HG03103 (cell line): ENCODE measurements around the gene CYTH1.

Experiments used
- ATAC-seq: cut with Tn5 transposase; IDR thresholded peaks from one replicate; pipeline ENCODE4 v1.9.1; 2021; ENCODE audit warnings: low read depth; ENCODE audit not compliant: unreplicated experiment

The CYTH1 gene

DNA sequence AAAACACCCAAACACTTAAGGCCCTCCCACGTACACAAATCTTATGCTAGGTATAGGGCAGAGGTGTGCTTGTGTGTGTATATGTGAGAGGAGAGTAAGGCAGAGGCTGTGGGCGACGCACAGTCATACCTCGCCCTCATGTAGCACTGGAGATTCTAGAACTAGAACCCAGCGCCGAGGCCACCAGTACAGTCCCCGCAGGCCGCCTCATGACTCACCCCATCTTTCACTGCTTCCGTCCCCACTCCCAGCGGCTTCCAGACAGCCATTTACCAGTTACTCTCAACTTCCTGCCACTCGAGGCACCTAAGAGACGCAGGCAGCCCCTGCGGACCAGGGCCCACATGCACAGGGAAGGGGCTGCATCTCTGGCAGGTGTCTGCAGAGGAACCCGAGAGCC lies 23.2 kb upstream of the CYTH1 start:
- ATAC-seq, result no peak

DNA sequence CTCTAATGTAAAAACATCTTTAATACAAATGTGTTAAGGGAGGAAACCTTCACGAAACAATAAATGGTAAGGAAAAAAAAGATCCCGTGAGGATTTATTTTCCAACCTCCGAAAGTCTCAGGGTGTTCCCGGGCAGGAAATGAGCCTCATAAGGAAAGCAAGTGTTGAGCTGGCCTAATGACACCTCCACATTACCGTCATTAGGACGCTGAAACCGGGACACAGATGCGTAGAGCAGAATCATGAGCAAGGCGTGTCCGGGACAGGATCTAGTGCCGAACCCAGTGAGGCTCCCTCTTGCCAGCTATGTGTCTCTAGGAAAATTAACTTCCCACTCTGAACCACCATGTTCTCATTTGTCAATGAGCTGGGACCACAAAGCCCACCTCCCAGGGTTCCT lies 22.7 kb upstream of the CYTH1 start:
- no peak for ATAC-seq

DNA sequence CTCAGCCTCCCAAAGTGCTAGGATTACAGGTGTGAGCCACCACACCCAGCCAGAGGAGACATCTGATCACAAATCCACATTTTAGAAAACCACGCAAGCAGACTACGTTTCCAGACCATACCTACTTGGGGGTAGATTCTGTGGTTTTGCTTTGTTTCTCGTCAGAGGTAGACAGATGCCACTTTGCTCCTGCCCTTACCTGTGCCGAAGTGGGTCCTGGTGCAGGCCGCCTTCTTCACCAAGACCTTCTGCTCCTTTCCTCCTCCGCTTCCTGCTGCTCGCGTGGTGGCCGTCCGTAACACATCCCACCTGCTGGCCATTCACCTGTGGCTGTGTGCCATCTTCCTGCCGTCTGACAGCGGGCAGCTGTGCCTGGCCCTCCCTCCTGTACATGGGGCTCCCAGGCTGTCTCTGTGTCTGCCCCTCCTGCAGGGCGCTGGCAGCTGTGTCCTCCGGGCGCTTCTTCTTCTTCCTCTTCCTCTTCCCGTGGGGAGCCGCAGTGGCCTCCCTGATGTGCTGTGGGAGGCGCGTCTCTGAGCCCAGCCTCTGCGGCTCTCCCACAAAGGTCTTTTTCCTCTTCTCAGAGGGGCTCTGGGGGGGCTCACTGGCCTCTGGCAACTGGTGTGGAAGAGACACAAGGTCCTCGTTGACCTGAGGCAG lies 21.2 kb upstream of the CYTH1 start:
- ATAC-seq, result no peak

DNA sequence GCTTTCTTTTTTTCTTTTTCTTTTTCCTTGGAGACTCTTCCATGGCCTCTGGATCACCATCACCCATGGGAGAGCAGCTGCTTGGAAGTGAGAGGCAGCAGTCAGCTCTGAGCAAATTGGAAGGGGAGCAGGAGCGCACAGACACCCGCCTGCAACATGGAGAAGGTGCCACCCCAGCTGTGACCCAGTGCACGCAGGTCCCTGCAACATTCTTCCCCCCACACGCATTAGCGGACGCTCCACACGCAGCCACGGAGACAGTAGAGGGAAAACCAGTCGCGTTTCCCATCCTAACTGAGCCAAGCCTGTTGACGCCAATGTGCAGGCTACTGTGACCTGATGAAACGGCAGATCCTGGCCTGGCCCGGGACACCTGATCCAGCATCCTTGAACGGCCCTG lies 20.4 kb upstream of the CYTH1 start:
- ATAC-seq, result no peak

DNA sequence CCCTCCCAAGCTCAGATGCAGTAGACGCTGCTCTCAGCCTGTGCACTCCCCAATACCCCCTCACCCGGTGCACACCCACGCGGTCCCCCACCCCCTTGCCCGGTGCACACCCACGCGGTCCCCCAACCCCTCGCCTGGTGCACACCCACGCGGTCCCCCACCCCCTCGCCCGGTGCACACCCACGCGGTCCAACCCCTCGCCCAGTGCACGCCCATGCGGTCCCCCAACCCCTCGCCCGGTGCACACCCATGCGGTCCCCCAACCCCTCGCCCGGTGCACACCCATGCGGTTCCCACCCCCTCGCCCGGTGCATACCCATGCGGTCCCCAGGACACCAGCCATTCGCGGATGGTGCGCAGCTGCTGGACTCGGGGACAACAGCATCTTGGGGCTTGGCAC lies 19.9 kb upstream of the CYTH1 start:
- ATAC-seq, result no peak

DNA sequence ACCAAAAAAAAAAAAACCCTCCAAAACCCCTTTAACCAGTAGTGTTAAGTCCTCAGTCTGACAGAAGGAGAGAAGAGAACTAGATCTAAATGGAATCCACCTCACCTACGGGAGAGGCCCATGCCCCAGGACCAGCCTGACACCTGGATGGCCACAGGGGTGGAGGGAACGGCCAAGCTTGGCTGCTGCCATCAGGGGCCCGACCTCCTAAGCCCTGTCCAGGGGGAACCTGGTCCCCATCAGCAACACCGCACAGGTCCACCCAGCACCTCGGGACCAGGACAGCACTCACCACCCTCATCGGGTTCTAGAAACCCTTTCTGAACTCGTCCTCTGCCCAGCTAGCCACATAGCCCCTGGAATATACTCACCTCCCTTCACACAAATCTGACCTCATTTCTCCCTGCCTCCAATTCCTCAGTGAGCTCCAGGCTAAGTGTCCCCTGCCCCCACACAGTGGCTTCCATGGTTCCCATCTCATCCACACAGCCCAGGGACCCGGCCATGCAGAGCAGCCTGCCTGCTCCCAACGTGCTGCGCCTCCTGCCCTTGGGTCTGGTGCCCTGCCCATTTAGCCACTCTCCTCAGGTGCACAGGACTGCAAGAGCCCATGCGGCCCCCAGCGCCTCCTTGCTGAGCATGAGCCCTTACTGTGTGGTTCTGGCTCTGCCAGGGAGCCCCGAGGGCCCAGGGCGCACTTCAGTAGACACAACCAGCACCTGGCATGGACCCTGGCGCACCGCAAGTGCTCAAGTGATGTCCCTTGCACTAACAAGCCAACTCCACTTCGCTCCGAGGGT lies 18.3 kb upstream of the CYTH1 start:
- ATAC-seq, result no peak

DNA sequence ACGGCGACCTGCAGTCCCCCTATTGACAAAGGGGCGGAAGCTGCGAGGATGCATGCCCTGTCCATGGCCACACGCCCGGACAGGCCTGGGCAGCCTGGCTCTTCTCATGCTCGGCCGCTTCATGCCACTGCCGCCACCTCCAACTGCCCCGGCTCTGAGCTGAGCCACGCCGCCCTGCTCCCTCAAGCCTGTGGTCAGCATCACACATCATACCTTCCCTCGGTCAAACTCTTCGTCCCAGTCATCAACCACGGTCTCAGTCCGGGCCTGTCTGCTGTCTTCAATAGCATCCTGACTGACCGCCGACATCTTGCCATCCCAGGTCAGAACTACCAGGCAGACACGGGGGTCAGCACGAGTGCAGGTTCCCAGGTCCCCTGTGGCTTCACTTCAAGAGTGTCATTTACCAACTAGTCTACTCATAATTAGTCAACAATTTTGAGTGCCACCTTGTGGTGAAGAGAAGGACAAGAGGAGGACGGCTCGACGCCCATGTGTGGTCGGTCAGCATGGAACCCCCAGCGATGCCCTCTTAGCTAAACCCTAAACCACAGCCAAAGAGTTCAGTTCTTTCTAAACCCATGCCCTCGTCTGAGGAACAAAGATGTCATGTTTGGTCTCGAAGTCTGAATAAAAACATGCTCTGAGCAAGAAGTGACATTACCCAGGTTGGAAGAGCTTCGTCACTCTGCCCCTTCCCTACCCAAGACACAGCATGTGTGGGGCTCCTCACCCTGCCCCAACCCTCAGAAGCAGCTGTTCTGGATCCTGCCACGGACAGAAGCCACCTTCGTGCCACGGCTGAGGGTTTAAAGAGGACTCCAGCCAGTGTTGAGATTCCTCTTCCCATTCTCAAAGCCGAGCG lies 16.9 kb upstream of the CYTH1 start:
- ATAC-seq, result no peak

DNA sequence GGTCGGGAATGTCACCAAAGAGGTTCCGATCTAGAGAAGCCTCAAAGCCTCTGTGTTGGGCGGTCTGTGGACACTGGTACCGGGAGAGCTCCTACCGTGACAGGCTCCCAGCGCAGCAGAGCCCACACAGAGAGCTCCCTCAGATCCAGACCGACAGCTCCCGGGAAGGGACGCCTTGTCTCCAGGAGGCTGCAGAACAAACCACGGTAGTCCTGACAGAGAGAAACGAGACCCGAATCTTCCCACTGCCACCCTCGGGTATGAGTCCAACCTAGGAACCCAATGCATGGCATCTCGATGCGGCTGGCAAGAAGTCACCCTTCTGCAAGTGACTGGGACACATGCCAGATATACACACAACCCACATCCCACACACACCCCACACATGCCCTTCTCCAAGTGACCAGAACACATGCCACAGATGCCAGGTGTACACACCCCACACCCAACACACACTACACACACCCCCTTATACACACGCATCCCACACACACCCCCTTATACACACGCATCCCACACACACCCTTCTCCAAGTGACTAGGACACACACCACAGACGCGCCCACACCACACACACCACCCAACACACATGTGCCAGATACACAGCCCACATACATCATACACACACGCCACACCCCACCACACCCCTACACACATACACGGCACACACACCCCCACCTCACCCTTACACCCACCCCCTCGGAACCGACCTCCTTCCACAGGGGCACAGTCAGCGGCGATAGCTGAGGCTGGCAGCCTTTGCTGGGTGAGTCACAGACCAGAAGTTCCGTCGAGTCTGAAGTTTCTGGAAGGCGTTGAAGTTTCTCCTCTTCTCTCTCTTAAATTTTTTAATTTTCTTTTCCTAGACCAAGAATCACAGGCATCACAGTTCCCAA lies 15.9 kb upstream of the CYTH1 start:
- ATAC-seq, result no peak

DNA sequence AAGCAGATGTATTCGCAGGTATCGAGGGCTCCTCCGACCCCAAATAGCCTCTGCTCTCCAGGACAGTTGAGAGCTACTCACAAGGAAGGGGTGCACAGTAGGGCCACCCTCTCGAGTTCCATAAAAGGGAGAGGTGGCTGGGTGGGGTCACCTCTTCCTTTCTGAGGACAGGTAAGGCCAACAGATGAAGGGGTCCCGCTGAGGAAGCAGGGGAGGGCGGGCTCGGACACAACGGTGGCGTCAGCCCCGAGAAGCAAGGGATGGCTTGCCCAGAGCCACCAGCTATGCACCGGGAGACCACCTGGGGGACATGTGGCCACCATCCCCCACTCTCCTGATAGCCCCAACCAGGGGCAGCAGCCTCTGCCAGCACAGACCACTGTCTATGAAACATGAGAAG lies 15.1 kb upstream of the CYTH1 start:
- no peak for ATAC-seq

DNA sequence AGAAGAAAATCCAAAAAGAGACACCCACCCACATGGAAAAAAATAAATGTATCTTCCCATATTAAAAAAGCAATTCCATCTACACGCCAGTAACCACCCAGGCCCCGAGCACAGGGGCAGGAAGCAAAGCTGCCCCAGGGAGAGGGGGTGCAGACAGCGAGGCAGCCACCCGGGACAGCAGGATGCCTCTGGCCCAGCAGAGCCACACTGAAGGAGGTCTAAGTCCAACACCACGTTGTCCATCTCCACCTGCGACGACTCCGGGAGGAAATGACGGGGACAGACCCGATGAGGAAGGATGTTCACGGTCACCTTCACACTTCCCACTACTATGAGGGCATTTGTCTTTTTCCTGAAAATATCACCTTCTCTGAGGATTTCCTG lies 14.4 kb upstream of the CYTH1 start:
- no peak for ATAC-seq

DNA sequence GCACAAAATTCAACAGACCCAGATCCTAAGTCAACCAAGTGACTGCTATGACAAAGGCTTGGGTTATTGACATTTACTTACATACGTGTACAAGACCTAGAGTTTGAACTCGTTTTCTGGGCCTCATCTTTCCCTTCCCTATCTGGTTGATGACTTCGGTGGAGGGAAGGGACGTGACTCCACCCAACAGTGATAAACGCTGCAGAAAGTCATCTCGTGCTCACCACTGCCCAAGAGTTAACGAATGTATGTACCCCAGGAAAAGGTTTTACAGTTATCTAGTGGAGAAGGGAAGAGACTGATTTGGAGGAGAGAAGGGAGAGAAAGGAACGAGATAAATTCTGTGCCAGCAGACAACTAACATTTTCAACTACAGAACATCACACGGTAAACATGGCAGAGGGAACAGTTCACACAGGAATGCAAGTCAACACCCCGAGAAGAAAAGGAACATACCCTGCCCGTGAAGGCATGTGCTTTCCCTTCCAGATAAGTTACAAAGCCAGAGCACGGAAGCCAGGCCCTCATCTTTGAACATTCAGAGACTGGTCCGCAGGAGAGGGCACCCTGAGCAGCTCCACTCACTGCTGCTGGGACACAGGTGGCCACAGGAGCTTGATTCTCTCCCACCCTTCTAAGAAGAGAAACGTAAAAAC lies 13.9 kb upstream of the CYTH1 start:
- no peak for ATAC-seq

DNA sequence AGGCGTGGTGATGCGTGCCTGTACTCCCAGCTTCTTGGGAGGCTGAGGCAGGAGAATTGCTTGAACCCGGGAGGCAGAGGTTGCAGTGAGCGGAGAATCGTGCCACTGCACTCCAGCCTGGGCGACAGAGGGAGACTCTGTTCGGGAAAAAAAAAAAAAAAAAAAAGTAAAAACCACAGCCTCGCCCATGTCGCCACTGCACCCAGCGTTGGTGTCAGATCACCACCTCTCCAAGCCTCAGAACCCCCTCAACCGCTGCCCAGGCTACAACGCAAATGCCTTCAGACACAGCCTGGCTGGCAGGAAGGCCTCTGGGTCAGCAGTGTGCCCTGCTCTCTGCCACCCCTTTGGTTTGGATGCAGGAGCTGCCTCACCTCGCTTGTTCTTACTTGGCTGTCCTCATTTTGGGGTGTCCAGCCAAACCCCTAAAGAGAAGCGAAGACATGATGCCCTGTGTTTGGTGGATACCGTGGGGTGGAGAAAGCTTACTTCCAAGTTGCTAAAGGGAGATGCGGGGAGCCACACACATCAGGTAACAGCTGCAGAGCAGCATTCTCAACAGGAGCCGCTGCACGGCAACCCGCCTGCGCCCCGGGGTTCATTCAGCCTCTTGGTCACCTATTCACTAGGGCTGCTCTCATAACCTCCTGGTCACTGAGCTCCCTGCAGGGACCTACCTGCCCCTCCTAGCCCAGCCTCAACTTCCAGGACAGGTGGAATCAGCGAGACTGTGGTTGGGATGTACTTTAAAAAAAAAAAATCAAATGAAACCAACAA lies 13.0 kb upstream of the CYTH1 start:
- no peak for ATAC-seq

DNA sequence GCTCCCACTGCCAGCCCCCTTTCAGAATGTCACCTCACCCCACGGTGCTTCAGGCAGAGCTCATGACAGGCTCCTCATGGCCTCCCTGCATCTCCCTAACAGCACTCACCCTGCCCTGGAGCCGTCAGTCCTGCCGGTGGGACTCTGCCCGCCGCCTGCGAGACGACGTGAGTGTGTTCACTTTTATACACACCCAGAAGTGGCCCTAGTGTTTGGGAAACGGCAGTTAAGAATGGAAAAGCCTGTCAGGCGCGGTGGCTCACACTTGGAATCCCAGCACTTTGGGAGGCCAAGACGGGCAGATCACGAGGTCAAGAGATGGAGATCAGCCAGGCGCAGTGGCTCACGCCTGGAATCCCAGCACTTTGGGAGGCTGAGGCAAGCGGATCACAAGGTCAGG lies 12.3 kb upstream of the CYTH1 start:
- no peak for ATAC-seq

DNA sequence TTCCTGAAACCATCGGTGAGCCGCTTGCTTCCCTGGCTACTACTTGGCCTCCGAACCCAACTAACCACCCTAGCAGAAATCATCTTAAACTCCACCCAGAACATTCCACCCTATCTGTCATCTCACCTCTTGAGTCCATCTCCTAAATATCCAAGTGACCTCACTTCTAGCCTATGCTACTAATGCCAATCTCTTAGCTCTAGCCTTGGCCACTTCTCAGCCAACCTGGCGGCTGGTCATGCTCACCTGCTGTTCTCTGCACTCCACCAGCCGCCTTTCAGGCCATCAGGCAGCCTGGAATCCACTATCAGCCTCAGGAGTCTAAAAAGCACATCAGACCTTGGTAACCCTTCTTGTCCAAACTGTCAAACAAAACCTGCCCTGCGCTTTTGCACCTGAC lies 11.9 kb upstream of the CYTH1 start:
- ATAC-seq, result no peak

DNA sequence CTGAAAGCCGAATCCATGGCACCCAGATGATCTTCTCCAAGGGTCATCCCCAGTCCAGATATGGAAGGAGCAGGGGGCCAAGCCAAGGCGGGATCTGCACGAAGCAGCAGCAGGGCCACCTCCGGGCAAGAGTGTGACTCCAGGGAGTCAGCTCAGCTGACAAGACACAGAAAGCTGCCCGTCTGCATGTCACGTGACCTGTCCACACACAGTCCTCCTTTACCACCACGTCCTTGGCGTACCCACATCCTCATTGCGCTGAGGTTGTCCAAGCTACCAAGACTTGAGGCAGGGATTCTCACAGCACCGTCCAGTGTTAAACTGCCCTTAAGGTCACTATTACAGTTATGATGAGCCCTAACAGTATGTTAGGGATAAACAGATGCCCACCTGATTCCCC lies 11.3 kb upstream of the CYTH1 start:
- no peak for ATAC-seq

DNA sequence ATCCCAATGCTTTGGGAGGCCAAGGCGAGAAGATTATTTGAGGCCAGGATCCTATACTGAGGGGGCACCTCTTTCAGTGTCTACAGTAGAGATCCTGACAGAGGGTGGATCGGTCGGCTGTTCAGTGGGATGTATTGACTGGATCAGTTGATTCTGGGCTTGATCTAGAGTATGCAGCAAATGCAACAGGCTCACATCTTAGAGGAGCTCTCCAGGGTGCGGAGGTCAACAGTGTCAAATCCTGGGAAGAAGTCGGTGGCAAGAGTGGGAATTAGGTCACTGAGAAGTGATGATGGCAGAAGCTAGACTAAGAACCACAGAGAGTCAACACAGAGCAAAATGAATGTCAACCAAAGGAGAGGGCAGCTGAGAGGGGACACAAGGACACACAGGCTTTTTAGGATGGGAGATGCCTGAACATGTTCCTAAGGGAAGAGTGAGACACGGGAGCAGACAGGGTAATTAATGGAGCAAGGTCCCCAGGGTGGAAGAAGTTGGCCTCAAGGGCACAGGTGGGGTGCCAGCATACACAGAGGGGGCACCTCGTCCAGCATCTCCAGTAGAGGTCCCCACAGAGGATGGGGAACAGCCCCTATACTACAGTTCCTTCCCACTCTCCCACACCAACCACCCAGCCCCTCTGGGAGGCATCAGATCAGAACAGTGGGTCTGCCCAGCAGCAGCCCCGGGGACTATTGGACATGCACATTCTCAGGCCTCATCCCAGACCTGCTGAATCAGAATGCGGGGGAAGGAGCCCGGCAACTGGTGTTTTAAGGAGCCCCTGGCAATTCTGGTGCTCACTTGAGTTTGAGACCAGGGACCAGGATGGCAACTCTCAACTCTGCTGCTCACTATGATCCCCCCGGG lies 10.0 kb upstream of the CYTH1 start:
- ATAC-seq, result no peak

DNA sequence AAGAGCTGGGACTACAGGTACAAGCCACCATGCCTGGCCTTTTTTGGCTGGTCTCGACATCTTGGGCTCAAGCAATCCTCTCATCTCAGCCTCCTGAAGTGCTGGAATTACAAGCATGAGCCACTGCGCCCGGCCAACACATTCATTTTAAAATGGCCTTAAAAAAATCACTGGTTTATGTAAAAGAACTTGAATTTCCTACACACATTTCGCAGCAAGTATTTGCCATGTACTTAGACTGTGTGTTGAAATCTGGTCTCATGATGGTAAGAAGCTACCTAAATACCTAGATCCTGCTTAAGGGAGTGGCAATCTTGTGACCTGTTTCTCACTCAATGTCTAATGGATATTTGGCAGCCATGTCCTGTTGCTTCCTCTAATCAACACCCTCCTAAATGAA lies 8.5 kb upstream of the CYTH1 start:
- no peak for ATAC-seq

DNA sequence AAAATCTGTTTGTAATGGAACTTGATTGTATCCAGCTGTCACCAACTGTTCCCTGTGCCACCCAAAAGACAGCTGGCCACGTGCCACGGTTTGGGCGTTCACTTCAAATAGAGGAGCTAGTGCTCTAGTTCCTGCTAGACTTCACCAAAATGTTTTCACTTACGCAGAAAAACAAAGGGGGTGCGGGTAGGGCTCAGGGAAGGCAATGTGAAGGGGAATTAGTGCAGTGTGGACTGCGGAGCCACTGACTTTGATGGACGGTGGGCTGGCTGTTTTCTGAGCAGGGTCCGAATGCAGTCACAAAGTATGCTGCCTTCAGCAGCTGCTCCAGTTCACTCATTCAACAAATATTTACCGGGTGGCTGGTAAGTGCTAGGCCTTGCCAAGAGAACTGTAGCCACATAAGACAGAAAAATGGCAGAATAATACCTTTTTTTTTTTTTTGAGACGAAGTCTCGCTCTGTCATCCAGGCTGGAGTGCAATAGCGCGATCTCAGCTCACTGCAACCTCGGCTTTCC lies 7.6 kb upstream of the CYTH1 start:
- ATAC-seq, result no peak
